Mesenchymal stem cell (in vitro differentiated cells and primary cell): ENCODE data around the gene SLC25A5.
"Not testable (repeated sequence)": the region's sequence is repeated elsewhere in the genome, so short reads cannot be mapped to it uniquely, and the experiment has no call there.

ENCODE experiments used
- DNase-seq: peaks from one replicate; pipeline ENCODE4 v3.0.0-alpha.2; 2013
- H2AFZ ChIP-seq: one replicate; pipeline ENCODE4 v1.6.1; 2013; ENCODE audit warnings: low read depth, mild to moderate bottlenecking, control low read depth, inconsistent platforms, low read length, moderate library complexity
- H2AK5ac ChIP-seq: 2 replicates; pipeline ENCODE4 v1.6.1; 2013; ENCODE audit warnings: low read length, moderate library complexity, mild to moderate bottlenecking, inconsistent platforms; ENCODE audit not compliant: severe bottlenecking
- H2BK120ac ChIP-seq: one replicate; pipeline ENCODE4 v1.6.1; 2013; ENCODE audit warnings: low read depth, mild to moderate bottlenecking, inconsistent platforms, low read length, moderate library complexity
- H2BK12ac ChIP-seq, 2 experiments: one replicate each; pipeline ENCODE4 v1.6.1; 2013; ENCODE audit warnings: inconsistent platforms in 2 of 2, low read length in 2 of 2, mild to moderate bottlenecking in 2 of 2, moderate library complexity in 2 of 2, control low read depth in 1 of 2
- H2BK15ac ChIP-seq: one replicate; pipeline ENCODE4 v1.6.1; 2013; ENCODE audit warnings: mild to moderate bottlenecking, low read depth, inconsistent platforms; ENCODE audit not compliant: poor library complexity, severe bottlenecking
- H2BK5ac ChIP-seq: 2 replicates; pipeline ENCODE4 v1.6.1; 2013; ENCODE audit warnings: low read depth, mild to moderate bottlenecking, low read length, control low read depth, inconsistent platforms; ENCODE audit not compliant: poor library complexity, severe bottlenecking
- H3K14ac ChIP-seq, 2 experiments: one replicate each; pipeline ENCODE4 v1.6.1; 2013; ENCODE audit warnings: inconsistent platforms in 2 of 2, low read length in 2 of 2, control low read depth in 1 of 2, mild to moderate bottlenecking in 1 of 2, moderate library complexity in 1 of 2
- H3K18ac ChIP-seq, 2 experiments: one replicate each; pipeline ENCODE4 v1.6.1; 2013; ENCODE audit warnings: inconsistent platforms in 2 of 2, low read length in 2 of 2, control low read depth in 1 of 2, low read depth in 1 of 2, mild to moderate bottlenecking in 1 of 2
- H3K23ac ChIP-seq, 2 experiments: one replicate each; pipeline ENCODE4 v1.6.1; 2013; ENCODE audit warnings: inconsistent platforms in 2 of 2, low read length in 2 of 2, mild to moderate bottlenecking in 2 of 2, moderate library complexity in 2 of 2, control low read depth in 1 of 2
- H3K27ac ChIP-seq: 2 replicates; pipeline ENCODE4 v1.5.1; 2013; ENCODE audit warnings: mild to moderate bottlenecking, moderate library complexity, low read length, control low read depth, inconsistent platforms; ENCODE audit not compliant: poor library complexity, severe bottlenecking
- H3K27me3 ChIP-seq, 2 experiments: 2 replicates each; pipeline versions ENCODE4 v1.6.1 to v1.7.0; 2013; ENCODE audit warnings: low read length in 2 of 2, mild to moderate bottlenecking in 2 of 2, moderate library complexity in 2 of 2, control low read depth in 1 of 2, inconsistent platforms in 1 of 2; ENCODE audit not compliant: control insufficient read depth in 1 of 2, insufficient read depth in 1 of 2
- H3K36me3 ChIP-seq, 2 experiments: 2 replicates each; pipeline versions ENCODE4 v1.6.1 to v1.7.0; 2013; ENCODE audit warnings: low read length in 2 of 2, control low read depth in 1 of 2, inconsistent platforms in 1 of 2, low read depth in 1 of 2, mild to moderate bottlenecking in 1 of 2; ENCODE audit not compliant: insufficient read depth in 2 of 2, control insufficient read depth in 1 of 2
- H3K4ac ChIP-seq, 2 experiments: one replicate each; pipeline ENCODE4 v1.6.1; 2013; ENCODE audit warnings: inconsistent platforms in 2 of 2, low read length in 2 of 2, mild to moderate bottlenecking in 2 of 2, moderate library complexity in 2 of 2, control low read depth in 1 of 2, low read depth in 1 of 2
- H3K4me1 ChIP-seq: 2 replicates; pipeline ENCODE4 v1.6.1; 2013; ENCODE audit warnings: low read depth, low read length, control low read depth; ENCODE audit not compliant: control insufficient read depth, insufficient read depth
- H3K4me2 ChIP-seq: 2 replicates; pipeline ENCODE4 v1.6.1; 2013; ENCODE audit warnings: low read length, mild to moderate bottlenecking, inconsistent platforms; ENCODE audit not compliant: poor library complexity, severe bottlenecking
- H3K4me3 ChIP-seq, 2 experiments: 2 replicates each; pipeline versions ENCODE4 v1.5.1 to v1.7.0; 2013; ENCODE audit warnings: low read length in 2 of 2, mild to moderate bottlenecking in 2 of 2, control low read depth in 1 of 2, low read depth in 1 of 2; ENCODE audit not compliant: insufficient read depth in 1 of 2
- H3K79me1 ChIP-seq: replicated peaks from 2 replicates; pipeline ENCODE4 v1.6.1; 2013; ENCODE audit warnings: mild to moderate bottlenecking, control low read depth, low read length, inconsistent platforms; ENCODE audit not compliant: poor library complexity, severe bottlenecking
- H3K9ac ChIP-seq: 2 replicates; pipeline ENCODE4 v1.7.0; 2013; ENCODE audit warnings: mild to moderate bottlenecking, low read length, moderate library complexity
- H3K9me3 ChIP-seq: 2 replicates; pipeline ENCODE4 v1.7.0; 2013; ENCODE audit warnings: mild to moderate bottlenecking, low read length; ENCODE audit not compliant: control insufficient read depth
- H4K8ac ChIP-seq: one replicate; pipeline ENCODE4 v1.6.1; 2013; ENCODE audit warnings: inconsistent platforms, mild to moderate bottlenecking, low read length, moderate library complexity
- H4K91ac ChIP-seq: one replicate; pipeline ENCODE4 v1.6.1; 2013; ENCODE audit warnings: mild to moderate bottlenecking, low read length, inconsistent platforms
- WGBS: methylation state at CpG from one replicate; pipeline ENCODE4 v1.1.7; 2013; ENCODE audit warnings: mixed read lengths; 5-methylcytosine and 5-hydroxymethylcytosine counted together

The SLC25A5 gene

DNA sequence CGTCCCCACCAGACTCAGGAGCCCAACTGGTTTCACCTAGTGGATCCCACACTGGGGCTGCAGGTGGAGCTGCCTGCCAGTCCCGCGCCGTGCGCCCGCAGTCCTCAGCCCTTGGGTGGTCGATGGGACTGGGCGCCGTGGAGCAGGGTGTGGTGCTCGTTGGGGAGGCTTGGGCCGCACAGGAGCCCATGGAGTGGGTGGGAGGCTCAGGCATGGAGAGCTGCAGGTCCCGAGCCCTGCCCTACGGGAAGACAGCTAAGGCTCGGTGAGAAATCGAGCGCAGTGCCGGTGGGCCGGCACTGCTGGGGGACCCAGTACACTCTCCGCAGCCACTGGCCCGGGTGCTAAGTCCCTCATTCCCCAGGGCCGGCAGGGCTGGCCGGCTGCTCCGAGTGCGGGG is 19.5 kb downstream of the SLC25A5 start:
- not testable (repeated sequence) for H3K18ac ChIP-seq, H3K4me1 ChIP-seq
- 98% methylated on average over 22 of the region's 24 CpGs for WGBS

DNA sequence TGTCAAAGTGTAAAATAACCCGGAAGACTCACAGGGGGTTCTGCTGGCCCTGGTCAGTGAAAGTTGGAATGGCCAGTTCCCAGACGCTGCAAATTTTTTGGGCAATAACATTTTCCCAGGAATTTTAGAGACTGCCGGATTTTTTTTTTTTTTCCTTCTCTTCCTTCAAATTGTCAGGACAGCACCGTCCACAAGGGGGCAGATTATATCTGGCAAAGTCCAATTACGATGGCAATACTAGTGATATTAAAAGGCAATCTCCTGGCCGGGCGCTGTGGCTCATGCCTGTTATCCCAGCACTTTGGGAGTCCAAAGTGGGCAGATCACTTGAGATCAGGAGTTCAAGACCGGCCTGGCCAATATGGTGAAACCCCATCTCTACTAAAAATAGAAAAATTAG is 20.5 kb downstream of the SLC25A5 start:
- Histone ChIP-seq H2BK12ac (no peak overlapping the region), H3K36me3 (no peaks in the 10 kb centered on the region), H3K79me1 (no peaks in the 10 kb centered on the region), H3K27ac (no peak overlapping the region), H3K14ac (no peak overlapping the region), H3K4me2 (no peak overlapping the region), H2BK5ac (no peak overlapping the region), H3K4ac (no peak overlapping the region), H2AK5ac (no peak overlapping the region), H3K18ac (no peak overlapping the region), H4K91ac (no peak overlapping the region), H2BK15ac (no peak overlapping the region), H4K8ac (no peak overlapping the region), H2AFZ (no peak overlapping the region), H3K9me3 (no peaks in the 10 kb centered on the region), H3K4me1 (no peaks in the 10 kb centered on the region), H2BK120ac (no peak overlapping the region), H3K9ac (no peak overlapping the region), H3K4me3 (no peak overlapping the region), H3K23ac (no peak overlapping the region), H3K27me3 (peaks cover 0 to 15% of the 10 kb centered on the region in 2 experiments)
- WGBS = 37% methylated on average over 7 of the region's 8 CpGs
- DNase-seq = peak; percentile 51

More for the DNA sequence above, 19.5 kb downstream of the SLC25A5 start:
- not testable (repeated sequence) for H2BK15ac ChIP-seq, H2BK12ac ChIP-seq, H3K14ac ChIP-seq, H2BK5ac ChIP-seq, H2AFZ ChIP-seq, H3K36me3 ChIP-seq, H3K4me3 ChIP-seq, H2BK120ac ChIP-seq, H4K91ac ChIP-seq, DNase-seq, H3K4ac ChIP-seq, H4K8ac ChIP-seq, H3K79me1 ChIP-seq, H3K27ac ChIP-seq, H2AK5ac ChIP-seq, H3K4me2 ChIP-seq, H3K9ac ChIP-seq, H3K23ac ChIP-seq, H3K9me3 ChIP-seq
- H3K27me3 ChIP-seq = peaks cover 0 to 15% of the 10 kb centered on the region in 2 experiments

DNA sequence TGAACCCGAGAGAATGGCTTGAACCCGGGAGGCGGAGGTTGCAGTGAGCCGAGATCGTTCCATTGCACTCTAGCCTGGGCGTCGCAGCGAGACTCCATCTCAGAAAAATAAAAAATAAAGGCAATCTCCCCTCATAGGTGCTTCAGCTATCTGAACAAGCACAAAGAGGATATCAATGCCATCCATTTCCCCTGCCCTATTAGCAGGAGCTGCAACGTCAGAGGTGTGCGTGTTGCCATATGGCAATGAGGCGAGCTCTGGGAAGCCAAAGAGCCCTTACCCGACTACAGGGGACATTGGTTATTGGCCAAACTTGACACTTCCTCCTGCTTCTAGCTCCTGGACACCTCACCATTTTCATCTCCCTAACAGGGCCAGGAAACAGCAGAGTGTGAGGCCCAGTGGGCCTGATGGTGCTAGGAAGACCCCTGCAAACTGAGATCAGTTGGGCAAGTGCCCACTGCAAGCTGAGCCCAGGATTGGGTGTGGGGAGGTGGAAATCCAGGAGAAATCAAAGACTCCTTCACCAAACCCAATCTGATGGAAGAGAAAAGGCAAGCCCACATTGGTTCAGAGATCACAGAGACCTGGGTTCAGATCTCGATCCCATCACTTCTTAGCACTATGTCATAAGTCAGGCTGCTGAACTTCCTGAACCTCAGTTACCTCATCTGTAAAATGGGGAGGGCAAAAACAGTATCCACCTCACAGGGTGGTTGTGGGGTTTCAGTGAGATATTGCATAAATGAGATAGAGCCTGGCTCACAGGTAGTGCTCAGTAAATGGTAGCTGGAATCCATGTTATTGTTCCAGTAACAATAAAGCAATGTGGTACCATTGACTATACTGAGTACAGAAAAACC is 21.2 kb downstream of the SLC25A5 start:
- 93% methylated on average over 7 of the region's 13 CpGs for WGBS
- Histone ChIP-seq H3K14ac (no peak overlapping the region), H3K27me3 (peaks cover 0 to 15% of the 10 kb centered on the region in 2 experiments), H2BK120ac (no peak overlapping the region), H3K27ac (no peak overlapping the region), H4K8ac (no peak overlapping the region), H3K9me3 (no peaks in the 10 kb centered on the region), H3K36me3 (no peaks in the 10 kb centered on the region), H3K79me1 (no peaks in the 10 kb centered on the region), H2BK15ac (no peak overlapping the region), H3K4me1 (no peaks in the 10 kb centered on the region), H2AK5ac (no peak overlapping the region), H3K4ac (no peak overlapping the region), H3K23ac (no peak overlapping the region), H3K4me2 (no peak overlapping the region), H4K91ac (no peak overlapping the region), H3K9ac (no peak overlapping the region), H2BK5ac (no peak overlapping the region), H2AFZ (no peak overlapping the region), H3K18ac (no peak overlapping the region), H2BK12ac (no peak overlapping the region), H3K4me3 (no peak overlapping the region)
- no peak for DNase-seq

DNA sequence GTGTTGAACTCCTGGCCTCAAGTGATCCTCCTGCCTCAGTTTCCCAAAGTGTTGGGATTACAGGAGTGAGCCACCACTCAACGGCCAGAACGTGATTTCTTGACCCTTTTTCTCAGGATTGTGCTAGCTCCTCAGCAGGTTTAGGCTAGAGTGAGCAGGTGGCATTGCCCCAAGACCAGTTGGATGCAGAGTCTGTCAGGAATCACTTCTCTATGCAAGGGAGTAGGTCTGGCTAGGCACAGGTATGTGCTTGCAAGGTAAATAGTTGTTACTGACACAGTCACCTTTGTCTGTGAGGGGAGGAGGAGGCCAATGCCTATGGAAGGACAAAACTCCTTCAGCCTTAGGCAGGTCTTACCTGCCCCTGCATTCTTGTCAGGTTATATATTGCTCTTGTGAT is 24.2 kb downstream of the SLC25A5 start:
- no peak overlapping the region for H3K27ac ChIP-seq
- H2BK120ac ChIP-seq = no peak overlapping the region
- no peak overlapping the region for H3K23ac ChIP-seq
- 86% methylated on average over 2 of the region's 2 CpGs for WGBS
- H2BK12ac ChIP-seq = no peak overlapping the region
- no peak overlapping the region for H4K91ac ChIP-seq
- no peak overlapping the region for H2AK5ac ChIP-seq
- no peak overlapping the region for H3K4me2 ChIP-seq
- H3K4me3 ChIP-seq = no peak overlapping the region
- H3K4me1 ChIP-seq = no peaks in the 10 kb centered on the region
- no peak overlapping the region for H2BK5ac ChIP-seq
- no peak overlapping the region for H4K8ac ChIP-seq
- no peak overlapping the region for H3K18ac ChIP-seq
- H3K36me3 ChIP-seq = no peaks in the 10 kb centered on the region
- DNase-seq = no peak
- no peaks in the 10 kb centered on the region for H3K79me1 ChIP-seq
- H2AFZ ChIP-seq = no peak overlapping the region
- H3K14ac ChIP-seq = no peak overlapping the region
- no peaks in the 10 kb centered on the region for H3K9me3 ChIP-seq
- H2BK15ac ChIP-seq = no peak overlapping the region
- peaks cover 0 to 13% of the 10 kb centered on the region in 2 experiments for H3K27me3 ChIP-seq
- no peak overlapping the region for H3K4ac ChIP-seq
- H3K9ac ChIP-seq = no peak overlapping the region
